SK-N-SH (cell line): ENCODE results near the gene ITPRIPL2. TPM values are rescaled to one million over a fixed set of nuclear protein-coding genes. Genes with fewer than 3 reads are reported as not detected.

Experiments used
- CTCF ChIA-PET: fragments of 300-600, 350-600 bp; formaldehyde crosslinking; extraction: SDS; loops from one replicate; lab custom pipeline; 2021; lab: Yijun Ruan, JAX
- POLR2A ChIA-PET: fragments of 350-600 bp; sonication (Branson Sonifier 250); formaldehyde crosslinking; extraction: SDS; loops from one replicate; lab custom pipeline; 2020; ENCODE audit warnings: antibody characterized with exemption, inconsistent platforms; lab: Yijun Ruan, JAX
- DNase-seq: peaks from one replicate; pipeline ENCODE4 v3.0.0; 2012
- H2AFZ ChIP-seq: fragments of 200-600 bp; sonication (generic); 2 replicates; pipeline ENCODE4 v1.8.1; 2016; ENCODE audit warnings: antibody characterized with exemption, mild to moderate bottlenecking, low read depth
- H3F3A ChIP-seq: fragments of 200-600 bp; sonication (generic); replicated peaks from 2 replicates; pipeline ENCODE3; 2016; ENCODE audit warnings: antibody characterized with exemption, mild to moderate bottlenecking; ENCODE audit not compliant: insufficient read depth
- H3K27ac ChIP-seq, 2 experiments: fragments of 200-500 bp in 1 of 2; fragments of 200-600 bp in 1 of 2; sonication (Bioruptor generic) in 1 of 2; sonication (generic), shearing (Covaris generic) in 1 of 2; 2 replicates each; pipeline versions ENCODE4 v1.5.1 to v1.6.1; 2014 to 2016; ENCODE audit warnings: low read depth in 2 of 2, inconsistent platforms in 1 of 2, low read length in 1 of 2, mild to moderate bottlenecking in 1 of 2, mixed read lengths in 1 of 2
- H3K27me3 ChIP-seq: fragments of 200-600 bp; sonication (generic), shearing (Covaris generic); 2 replicates; pipeline ENCODE4 v1.6.1; 2016; ENCODE audit warnings: mixed run types; ENCODE audit not compliant: insufficient read depth
- H3K36me3 ChIP-seq, 2 experiments: fragments of 200-500 bp in 1 of 2; fragments of 200-600 bp in 1 of 2; sonication (Bioruptor generic) in 1 of 2; sonication (generic) in 1 of 2; replicated peaks in 1 of 2; 2 replicates each; pipeline versions ENCODE3 to v1.5.1; 2014 to 2016; ENCODE audit warnings: low read length in 1 of 2, mild to moderate bottlenecking in 1 of 2; ENCODE audit not compliant: insufficient read depth in 2 of 2, control insufficient read depth in 1 of 2
- H3K4me1 ChIP-seq, 2 experiments: fragments of 200-500 bp in 1 of 2; fragments of 200-600 bp in 1 of 2; sonication (Bioruptor generic) in 1 of 2; sonication (generic), shearing (Covaris generic) in 1 of 2; 2 replicates each; pipeline versions ENCODE4 v1.5.1 to v1.6.1; 2014 to 2016; ENCODE audit warnings: low read depth in 1 of 2, low read length in 1 of 2, mixed run types in 1 of 2; ENCODE audit not compliant: insufficient read depth in 2 of 2, control insufficient read depth in 1 of 2
- H3K4me2 ChIP-seq: fragments of 200-600 bp; sonication (generic), shearing (Covaris generic); 2 replicates; pipeline ENCODE4 v1.6.1; 2017; ENCODE audit warnings: mixed run types
- H3K4me3 ChIP-seq, 2 experiments: fragments of 200-500 bp in 1 of 2; fragments of 200-600 bp in 1 of 2; sonication (Bioruptor generic) in 1 of 2; sonication (generic), shearing (Covaris generic) in 1 of 2; 2 replicates each; pipeline versions ENCODE4 v1.5.1 to v1.8.1; 2014 to 2016; ENCODE audit warnings: low read depth in 2 of 2, inconsistent platforms in 1 of 2, low read length in 1 of 2, mild to moderate bottlenecking in 1 of 2, mixed read lengths in 1 of 2, moderate library complexity in 1 of 2
- H3K79me2 ChIP-seq: fragments of 200-600 bp; sonication (generic); 2 replicates; pipeline ENCODE4 v1.8.1; 2017; ENCODE audit warnings: mild to moderate bottlenecking; ENCODE audit not compliant: insufficient read depth
- H3K9ac ChIP-seq: fragments of 200-600 bp; sonication (generic); 2 replicates; pipeline ENCODE4 v1.6.1; 2017; ENCODE audit warnings: mixed run types
- H3K9me2 ChIP-seq: fragments of 200-600 bp; sonication (generic); 2 replicates; pipeline ENCODE4 v1.6.1; 2017; ENCODE audit warnings: mixed run types
- H3K9me3 ChIP-seq: fragments of 200-600 bp; sonication (generic); 2 replicates; pipeline ENCODE4 v1.6.1; 2017; ENCODE audit warnings: mixed run types, mild to moderate bottlenecking, moderate library complexity
- H4K20me1 ChIP-seq: fragments of 200-600 bp; sonication (generic); 2 replicates; pipeline ENCODE4 v1.6.1; 2017; ENCODE audit warnings: mild to moderate bottlenecking, mixed run types; ENCODE audit not compliant: insufficient read depth
- CTCF ChIP-seq: fragments of 200-600 bp; sonication (generic); IDR thresholded peaks from 2 replicates; pipeline ENCODE4 v1.6.1; 2017; ENCODE audit warnings: antibody characterized with exemption, mild to moderate bottlenecking, moderate library complexity
- ELF1 ChIP-seq: IDR thresholded peaks from 2 replicates; pipeline ENCODE4 v1.4.0; 2012
- EZH2phosphoT487 ChIP-seq: fragments of 200-600 bp; sonication (generic); IDR thresholded peaks from 2 replicates; pipeline ENCODE4 v1.6.1; 2017; ENCODE audit warnings: low read depth, mixed run types, mild to moderate bottlenecking, antibody characterized with exemption, moderate library complexity, borderline replicate concordance
- FOXM1 ChIP-seq: IDR thresholded peaks from 2 replicates; pipeline ENCODE4 v1.4.0; 2012; ENCODE audit warnings: low read depth, mild to moderate bottlenecking
- GATA2 ChIP-seq: sonication (generic); formaldehyde crosslinking; IDR thresholded peaks from 2 replicates; pipeline ENCODE4 v1.5.0; 2020; ENCODE audit warnings: mild to moderate bottlenecking, missing genetic modification reagents
- IRF3 ChIP-seq: fragments of 150-350 bp; IDR thresholded peaks from 2 replicates; pipeline ENCODE4 v1.6.1; 2016; ENCODE audit warnings: mild to moderate bottlenecking, low read depth, low read length
- MAX ChIP-seq: IDR thresholded peaks from 2 replicates; pipeline ENCODE4 v1.4.0; 2012; ENCODE audit warnings: low read depth
- MXI1 ChIP-seq: IDR thresholded peaks from 2 replicates; pipeline ENCODE4 v1.6.1; 2012; ENCODE audit warnings: mild to moderate bottlenecking, low read depth, low read length, improper control_type of control experiment
- NFIC ChIP-seq: IDR thresholded peaks from 2 replicates; pipeline ENCODE4 v1.4.0; 2012; ENCODE audit warnings: borderline replicate concordance
- NRF1 ChIP-seq: IDR thresholded peaks from 2 replicates; pipeline ENCODE4 v1.6.1; 2012; ENCODE audit warnings: low read depth, mild to moderate bottlenecking, low read length
- RCOR1 ChIP-seq: fragments of 150-350 bp; IDR thresholded peaks from 2 replicates; pipeline ENCODE4 v1.6.1; 2017; ENCODE audit warnings: antibody characterized with exemption, low read length
- RFX5 ChIP-seq: IDR thresholded peaks from 2 replicates; pipeline ENCODE4 v1.6.1; 2012; ENCODE audit warnings: mild to moderate bottlenecking, improper control_type of control experiment, low read length
- RXRA ChIP-seq: IDR thresholded peaks from 2 replicates; pipeline ENCODE4 v1.4.0; 2012; ENCODE audit warnings: low read depth, mild to moderate bottlenecking, borderline replicate concordance
- TEAD4 ChIP-seq: IDR thresholded peaks from 2 replicates; pipeline ENCODE4 v1.4.0; 2012; ENCODE audit warnings: mild to moderate bottlenecking, borderline replicate concordance; ENCODE audit not compliant: insufficient read depth
- USF2 ChIP-seq: fragments of 150-350 bp; IDR thresholded peaks from 2 replicates; pipeline ENCODE4 v1.6.1; 2017; ENCODE audit warnings: antibody characterized with exemption, low read length, low read depth, borderline replicate concordance
- YY1 ChIP-seq: IDR thresholded peaks from 2 replicates; pipeline ENCODE4 v1.4.0; 2012; ENCODE audit warnings: low read depth, mild to moderate bottlenecking
- WGBS: methylation state at CpG from one replicate; pipeline ENCODE4 v1.1.6; 2017; ENCODE audit warnings: low lambda C conversion rate; 5-methylcytosine and 5-hydroxymethylcytosine counted together
- polyA plus RNA-seq, 3 experiments: library from polyadenylated mRNA; depleted of rRNA; stranded (reverse); fragments of >200 nt; gene quantifications; 2 replicates each; pipeline ENCODE4 v1.2.3, GENCODE V29; 2012

ITPRIPL2 gene
- polyA plus RNA-seq, 1 of the 3 experiments (the other 2 are of a cell fraction): 4.3 TPM

- TF ChIP-seq EZH2phosphoT487 (no peak), NRF1 (no peak), NFIC (no peak), RFX5 (no peak)
Measured at GRCh38 chr16:19168371-19169081, 54.8 kb downstream of the ITPRIPL2 start (continued).

GRCh38 chr16:19169082-19169639 lies 55.4 kb downstream of the ITPRIPL2 start:
- H3K4me3 ChIP-seq: peak overlapping the region in 1 of 2 experiments; percentile 56; a peak in 1 of 4 replicates
- TF ChIP-seq FOXM1 (no peak), CTCF (no peak), TEAD4 (no peak)
- CTCF ChIA-PET: interaction anchor here (0.5 to 4.6 kb wide), 7 partner anchors 11 to 333 kb away, joined by 3 to 31 read pairs (median 3); no protein-coding TSS in a partner anchor
- H3K9me3 ChIP-seq: no peaks in the 10 kb centered on the region
- no peak overlapping the region for H3K4me2 ChIP-seq
- peaks cover 0 to 7% of the 10 kb centered on the region in 2 experiments; a peak in 1 of 4 replicates for H3K4me1 ChIP-seq
- H3F3A ChIP-seq: no peaks in the 10 kb centered on the region
- no peak overlapping the region for H3K9ac ChIP-seq
- no peaks in the 10 kb centered on the region for H3K9me2 ChIP-seq
- peaks cover 15% of the 10 kb centered on the region for H3K27me3 ChIP-seq
- peak; percentile 28 for DNase-seq
- H4K20me1 ChIP-seq: no peaks in the 10 kb centered on the region
- no peak overlapping the region; a peak in 1 of 4 replicates for H3K27ac ChIP-seq
- 38% methylated on average over 11 of the region's 19 CpGs for WGBS
- no peak overlapping the region for H2AFZ ChIP-seq
- POLR2A ChIA-PET: no interaction called here
- H3K79me2 ChIP-seq: no peaks in the 10 kb centered on the region
- H3K36me3 ChIP-seq: no peaks in the 10 kb centered on the region

GRCh38 chr16:19170043-19170655 lies 56.4 kb downstream of the ITPRIPL2 start:
- Histone ChIP-seq H3K36me3 (no peaks in the 10 kb centered on the region), H3K9me3 (no peaks in the 10 kb centered on the region), H3K9ac (no peak overlapping the region), H3K9me2 (no peaks in the 10 kb centered on the region), H4K20me1 (no peaks in the 10 kb centered on the region), H3F3A (no peaks in the 10 kb centered on the region), H3K4me1 (peaks cover 0 to 7% of the 10 kb centered on the region in 2 experiments; a peak in 1 of 4 replicates), H2AFZ (no peak overlapping the region), H3K4me3 (no peak overlapping the region), H3K27ac (no peak overlapping the region), H3K79me2 (no peaks in the 10 kb centered on the region), H3K4me2 (no peak overlapping the region), H3K27me3 (peaks cover 15% of the 10 kb centered on the region)
- 88% methylated on average over 7 of the region's 7 CpGs for WGBS
- TF ChIP-seq RCOR1: no peak
- TF ChIP-seq YY1: no peak
- no peak for TF ChIP-seq USF2
- no peak for TF ChIP-seq MXI1
- no peak for TF ChIP-seq MAX
- TF ChIP-seq GATA2 (CRISPR knock-in tag): no peak
- TF ChIP-seq IRF3: no peak
- no peak for TF ChIP-seq ELF1
- no peak for TF ChIP-seq RXRA
- TF ChIP-seq CTCF: no peak
- DNase-seq: no peak
- POLR2A ChIA-PET: no interaction called here
- CTCF ChIA-PET: interaction anchor here (4.6 kb wide), 1 partner anchor 84 kb away, joined by 31 read pairs; no protein-coding TSS in a partner anchor
